HG03378 (cell line): Measurements from ENCODE around the gene CBL.
"Not testable (repeated sequence)": the region's sequence is repeated elsewhere in the genome, so short reads cannot be mapped to it uniquely, and the experiment has no call there.

ENCODE experiments used
- ATAC-seq: cut with Tn5 transposase; IDR thresholded peaks from one replicate; pipeline ENCODE4 v1.9.1; 2021; ENCODE audit warnings: mild to moderate bottlenecking, moderate library complexity; ENCODE audit not compliant: unreplicated experiment

Gene CBL

GRCh38 chr11:119209186-119209585 lies 3.0 kb downstream of the CBL start:
- no peak for ATAC-seq

- no peak for ATAC-seq
These were observed 3.9 kb downstream of the CBL start for GRCh38 chr11:119210050-119210449.

GRCh38 chr11:119218141-119218878 lies 12.2 kb downstream of the CBL start:
- ATAC-seq, result no peak

GRCh38 chr11:119222308-119222707 lies 16.2 kb downstream of the CBL start:
- no peak for ATAC-seq

GRCh38 chr11:119222891-119223290 lies 16.8 kb downstream of the CBL start:
- ATAC-seq, result no peak

GRCh38 chr11:119223856-119224255 lies 17.7 kb downstream of the CBL start:
- no peak for ATAC-seq

GRCh38 chr11:119228535-119229287 lies 22.6 kb downstream of the CBL start:
- not testable (repeated sequence) for ATAC-seq

- ATAC-seq, result no peak
These were observed 23.1 kb downstream of the CBL start for GRCh38 chr11:119229288-119229672.

- no peak for ATAC-seq
These were observed 23.6 kb downstream of the CBL start for GRCh38 chr11:119229741-119230140.

GRCh38 chr11:119236490-119236889 lies 30.4 kb downstream of the CBL start:
- ATAC-seq, result no peak

- no peak for ATAC-seq
These were observed 30.8 kb downstream of the CBL start for GRCh38 chr11:119236891-119237290.

GRCh38 chr11:119237515-119237914 lies 31.4 kb downstream of the CBL start:
- ATAC-seq, result no peak

GRCh38 chr11:119248750-119249670 lies 42.9 kb downstream of the CBL start:
- no peak for ATAC-seq

- ATAC-seq, result no peak
These were observed 43.5 kb downstream of the CBL start for GRCh38 chr11:119249671-119250010.

- ATAC-seq, result no peak
These were observed 45.0 kb downstream of the CBL start for GRCh38 chr11:119251114-119251513.

- no peak for ATAC-seq
These were observed 48.1 kb downstream of the CBL start for GRCh38 chr11:119254239-119254638.

- no peak for ATAC-seq
These were observed 52.0 kb downstream of the CBL start for GRCh38 chr11:119258180-119258579.

GRCh38 chr11:119258983-119259382 lies 52.8 kb downstream of the CBL start:
- no peak for ATAC-seq

- ATAC-seq, result no peak
These were observed 56.7 kb downstream of the CBL start for GRCh38 chr11:119262668-119263351.

GRCh38 chr11:119263352-119263940 lies 57.3 kb downstream of the CBL start:
- ATAC-seq, result no peak
